Measurements from ENCODE around the gene SRCAP. TPM values are rescaled to one million over a fixed set of nuclear protein-coding genes. Genes with fewer than 3 reads are reported as not detected.

SRCAP gene
- total and polyA plus RNA-seq, 2 of the 8 experiments (the other 6 are each of a cell fraction or from before 2014, with no cell fraction given): 5.5 to 54.3 TPM

- no peak for TF ChIP-seq CBX8 (IDR thresholded peaks at IDR 0.05; ENCODE audit: borderline replicate concordance, low read depth, low read length)
- no peak for TF ChIP-seq BACH1 (IDR thresholded peaks at IDR 0.05; ENCODE audit: low read length)
These were observed 81.6 kb downstream of the SRCAP start (continued) for GRCh38 chr16:30780549-30780948.

Data from H1 (cell line).